HepG2 (cell line): Measurements from ENCODE around the gene PSMG4. TPM values are rescaled to one million over a fixed set of nuclear protein-coding genes. Genes with fewer than 3 reads are reported as not detected.

Experiments
- ATAC-seq: fragments of 200-7000 bp; cut with Tn5 transposase; 3 replicates; pipeline ENCODE4 v1.9.1; 2020; ENCODE audit warnings: mild to moderate bottlenecking, moderate library complexity
- BruUV-seq: library from RNA; stranded (reverse); fragments of 400-500 nt; replicated peaks from 2 replicates; lab custom pipeline; 2021; lab: Mats Ljungman, UMichigan
- CTCF ChIA-PET: fragments of 300-600 bp; formaldehyde crosslinking; extraction: SDS; loops from one replicate; lab custom pipeline; 2021; ENCODE audit warnings: low total read pairs, inconsistent platforms, low intra/inter-chr PET ratio; lab: Yijun Ruan, JAX
- POLR2A ChIA-PET: fragments of 350-600 bp; sonication (Branson Sonifier 250); formaldehyde crosslinking; loops from one replicate; lab custom pipeline; 2020; ENCODE audit warnings: antibody characterized with exemption, inconsistent platforms; lab: Yijun Ruan, JAX
- DNase-seq: peaks from one replicate; pipeline ENCODE4 v3.0.0-alpha.2; 2015; ENCODE audit warnings: low spot score
- FAIRE-seq: peaks from 3 replicates; lab custom pipeline; 2011; peaks lifted over from hg19 to GRCh38; lab: Jason Lieb, UNC
- H2AFZ ChIP-seq: one replicate; pipeline ENCODE4 v1.6.1; 2011; ENCODE audit warnings: low read length, inconsistent platforms
- H3K27ac ChIP-seq: fragments of 300-600 bp; 3 replicates; pipeline ENCODE4 v1.8.0; 2011; ENCODE audit warnings: mixed run types, mild to moderate bottlenecking, mixed read lengths, low read length, inconsistent platforms; ENCODE audit not compliant: insufficient read depth; ENCODE audit errors: extremely low read length
- H3K27me3 ChIP-seq, 2 experiments: fragments of 200-600 bp in 1 of 2; 2 replicates in 1 of 2; 3 replicates in 1 of 2; pipeline versions ENCODE4 v1.6.0 to v1.8.0; 2011; ENCODE audit warnings: low read length in 2 of 2, mild to moderate bottlenecking in 2 of 2, moderate library complexity in 2 of 2, inconsistent platforms in 1 of 2; ENCODE audit not compliant: insufficient read depth in 2 of 2, control insufficient read depth in 1 of 2
- H3K36me3 ChIP-seq, 2 experiments: fragments of 200-600 bp in 1 of 2; replicated peaks in 1 of 2; 2 replicates in 1 of 2; 3 replicates in 1 of 2; pipeline versions ENCODE4 v1.5.1 to v1.8.0; 2011; ENCODE audit warnings: low read length in 2 of 2, inconsistent platforms in 1 of 2; ENCODE audit not compliant: insufficient read depth in 2 of 2, control insufficient read depth in 1 of 2
- H3K4me1 ChIP-seq: 2 replicates; pipeline ENCODE4 v1.5.1; 2012; ENCODE audit warnings: low read length, inconsistent platforms; ENCODE audit not compliant: insufficient read depth
- H3K4me2 ChIP-seq: 2 replicates; pipeline ENCODE4 v1.6.0; 2011; ENCODE audit warnings: low read depth, low read length, inconsistent platforms
- H3K4me3 ChIP-seq, 3 experiments: fragments of 200-600 bp in 1 of 3; sonication (generic), shearing (Covaris generic) in 1 of 3; replicated peaks in 1 of 3; 2 replicates each; pipeline ENCODE4 v1.5.1; 2011 to 2016; ENCODE audit warnings: low read length in 3 of 3, inconsistent platforms in 2 of 3, low read depth in 2 of 3, mild to moderate bottlenecking in 2 of 3, control low read depth in 1 of 3, mixed read lengths in 1 of 3; ENCODE audit not compliant: insufficient read depth in 1 of 3
- H3K79me2 ChIP-seq: one replicate; pipeline ENCODE4 v1.6.1; 2011; ENCODE audit warnings: low read length, inconsistent platforms; ENCODE audit not compliant: insufficient read depth
- H3K9ac ChIP-seq: 2 replicates; pipeline ENCODE4 v1.6.0; 2011; ENCODE audit warnings: mild to moderate bottlenecking, low read depth, low read length, inconsistent platforms; ENCODE audit not compliant: insufficient read depth
- H3K9me3 ChIP-seq: 2 replicates; pipeline ENCODE4 v1.5.1; 2012; ENCODE audit warnings: mild to moderate bottlenecking, low read length
- H4K20me1 ChIP-seq: 2 replicates; pipeline ENCODE4 v1.6.0; 2011; ENCODE audit warnings: inconsistent platforms, mild to moderate bottlenecking, low read length, moderate library complexity; ENCODE audit not compliant: insufficient read depth
- AGO1 ChIP-seq: fragments of 200-400 bp; formaldehyde crosslinking; IDR thresholded peaks from 2 replicates; pipeline ENCODE4 v1.6.1; 2017; ENCODE audit warnings: mild to moderate bottlenecking, low read depth, low read length, moderate library complexity; ENCODE audit not compliant: poor library complexity, severe bottlenecking
- AGO2 ChIP-seq: fragments of 200-400 bp; formaldehyde crosslinking; optimal IDR thresholded peaks from 2 replicates; pipeline ENCODE3; 2017; ENCODE audit warnings: mild to moderate bottlenecking, low read depth, low read length, moderate library complexity
- MAF1 ChIP-seq: sonication (generic); formaldehyde crosslinking; IDR thresholded peaks from 2 replicates; pipeline ENCODE4 v1.5.0; 2020; ENCODE audit warnings: missing genetic modification reagents, borderline replicate concordance
- MTA3 ChIP-seq: sonication (generic); formaldehyde crosslinking; IDR thresholded peaks from 2 replicates; pipeline ENCODE4 v1.4.0; 2020; ENCODE audit warnings: missing genetic modification reagents
- NCOA1 ChIP-seq: sonication (generic); formaldehyde crosslinking; IDR thresholded peaks from 2 replicates; pipeline ENCODE4 v1.9.0; 2021; ENCODE audit warnings: missing genetic modification reagents
- RBM22 ChIP-seq: fragments of 200-400 bp; formaldehyde crosslinking; optimal IDR thresholded peaks from 2 replicates; pipeline ENCODE3; 2017; ENCODE audit warnings: mild to moderate bottlenecking, low read length, moderate library complexity
- RFXANK ChIP-seq: IDR thresholded peaks from 2 replicates; pipeline ENCODE4 v1.6.1; 2016
- SALL1 ChIP-seq: sonication (generic); formaldehyde crosslinking; IDR thresholded peaks from 2 replicates; pipeline ENCODE4 v1.8.0; 2022; ENCODE audit warnings: mild to moderate bottlenecking, missing genetic modification reagents
- ZHX2 ChIP-seq, 2 experiments: sonication (generic) in 1 of 2; formaldehyde crosslinking in 1 of 2; IDR thresholded peaks; 2 replicates each; pipeline versions ENCODE4 v1.6.1 to v1.9.0; 2014 to 2022; ENCODE audit warnings: antibody characterized with exemption in 1 of 2, borderline replicate concordance in 1 of 2, inconsistent platforms in 1 of 2, low read depth in 1 of 2, missing genetic modification reagents in 1 of 2
- ZKSCAN5 ChIP-seq: sonication (generic); formaldehyde crosslinking; IDR thresholded peaks from 2 replicates; pipeline ENCODE4 v1.5.1; 2020; ENCODE audit warnings: mild to moderate bottlenecking, missing genetic modification reagents
- ZNF101 ChIP-seq: sonication (generic); formaldehyde crosslinking; IDR thresholded peaks from 2 replicates; pipeline ENCODE4 v1.4.0; 2020; ENCODE audit warnings: mild to moderate bottlenecking, low read depth, missing genetic modification reagents, borderline replicate concordance
- ZNF790 ChIP-seq: sonication (generic); formaldehyde crosslinking; IDR thresholded peaks from 2 replicates; pipeline ENCODE4 v1.8.0; 2022; ENCODE audit warnings: missing genetic modification reagents, mild to moderate bottlenecking, borderline replicate concordance
- WGBS: methylation state at CpG from one replicate; pipeline ENCODE4 v1.1.6; 2017; ENCODE audit warnings: low lambda C conversion rate; 5-methylcytosine and 5-hydroxymethylcytosine counted together
- in situ Hi-C: cut with HindIII; loops from 2 replicates; pipeline ENCODE4 v1.10.0; 2017; ENCODE audit warnings: low pct_unique_long_range_greater_than_20kb; ENCODE audit not compliant: extremely low pct_ligation_motif_present
- intact Hi-C: fragments of 100-400 bp; cut with micrococcal nuclease; formaldehyde crosslinking; loops from one replicate; pipeline ENCODE4 v1.10.0; 2022; ENCODE audit not compliant: unreplicated experiment
- polyA plus RNA-seq, 8 experiments: library from polyadenylated mRNA; depleted of rRNA in 3 of 8; stranded (reverse) in 7 of 8; unstranded in 1 of 8; fragments of >200 nt; fragmentation: Illumina TruSeq in 4 of 8; extraction: Trizol in 4 of 8; gene quantifications; 2 replicates each; pipeline versions ENCODE4 v1.2.1 to v1.2.3, GENCODE V29; 2011 to 2016; ENCODE audit warnings: low read depth in 4 of 8, missing spikeins in 1 of 8, mixed read lengths in 1 of 8; ENCODE audit not compliant: insufficient read depth in 1 of 8
- total RNA-seq, 5 experiments: library from RNA; depleted of rRNA; stranded (reverse); fragments of >200 nt; fragmentation: Illumina TruSeq; extraction: Trizol; gene quantifications; 2 replicates each; pipeline ENCODE4 v1.2.3, GENCODE V29; 2016; ENCODE audit warnings: low read depth in 1 of 5

PSMG4 gene
- total and polyA plus RNA-seq, 2 of the 13 experiments (the other 11 are each of a cell fraction or from before 2014, with no cell fraction given): 28.5 to 32.8 TPM

- Histone ChIP-seq H3K4me3 (no peak overlapping the region), H3K27ac (no peak overlapping the region)
- no peak for ATAC-seq
- TF ChIP-seq RBM22 (peak; percentile 32), ZNF790 (CRISPR knock-in tag) (no peak), AGO2 (peak; percentile 68), ZKSCAN5 (CRISPR knock-in tag) (no peak)
- TF ChIP-seq, all 625 proteins: peak for 2
- Histone ChIP-seq H3K79me2 (no peaks in the 10 kb centered on the region), H4K20me1 (no peaks in the 10 kb centered on the region), H3K9ac (no peak overlapping the region), H3K36me3 (peaks cover 40 to 62% of the 10 kb centered on the region in 2 experiments), H3K27me3 (no peaks in the 10 kb centered on the region), H3K4me1 (no peaks in the 10 kb centered on the region), H3K9me3 (no peaks in the 10 kb centered on the region), H3K4me2 (no peak overlapping the region), H2AFZ (no peak overlapping the region)
- intact Hi-C loops (no loop called here), in situ Hi-C loops (loop anchor here (25.0 kb wide), 1 partner anchor 702 kb away; no protein-coding TSS in a partner anchor)
- DNase-seq (no peak), FAIRE-seq (no peak)
- ChIA-PET POLR2A (no interaction called here), CTCF (no interaction called here)
- no TSS peak for BruUV-seq
- 95% methylated on average over 19 of the region's 19 CpGs for WGBS
Measured at GRCh38 chr6:3285049-3285639, 26.4 kb downstream of the PSMG4 start.

- POLR2A ChIA-PET: no interaction called here
- no TSS peak for BruUV-seq
- in situ Hi-C loops: loop anchor here (25.0 kb wide), 1 partner anchor 702 kb away; no protein-coding TSS in a partner anchor
- Histone ChIP-seq H4K20me1 (no peaks in the 10 kb centered on the region), H3K27me3 (no peaks in the 10 kb centered on the region), H3K9ac (no peak overlapping the region), H3K79me2 (no peaks in the 10 kb centered on the region), H3K27ac (no peak overlapping the region), H3K4me1 (no peaks in the 10 kb centered on the region), H3K4me3 (no peak overlapping the region), H3K4me2 (no peak overlapping the region), H3K9me3 (no peaks in the 10 kb centered on the region), H2AFZ (no peak overlapping the region), H3K36me3 (peaks cover 44 to 67% of the 10 kb centered on the region in 2 experiments)
- DNase-seq (no peak), FAIRE-seq (no peak), ATAC-seq (no peak)
- CTCF ChIA-PET: interaction anchor here (0.5 kb wide), 1 partner anchor 447 kb away, joined by 3 read pairs; no protein-coding TSS in a partner anchor
- WGBS: 88% methylated on average over 12 of the region's 14 CpGs
- intact Hi-C loops: no loop called here
- TF ChIP-seq ZNF101: no peak
- TF ChIP-seq MTA3 (CRISPR knock-in tag): no peak
- TF ChIP-seq AGO1: no peak
- TF ChIP-seq ZHX2 (IDR thresholded peaks at IDR 0.05; ENCODE audit: low read depth): no peak
- no peak for TF ChIP-seq ZHX2 (CRISPR knock-in tag; IDR thresholded peaks at IDR 0.05; ENCODE audit: borderline replicate concordance)
- TF ChIP-seq MAF1 (CRISPR knock-in tag): no peak
- no peak for TF ChIP-seq RFXANK (CRISPR knock-in tag)
- TF ChIP-seq NCOA1: no peak
- no peak for TF ChIP-seq SALL1 (CRISPR knock-in tag)
Measured at GRCh38 chr6:3285732-3286131, 27.0 kb downstream of the PSMG4 start.
